ENCODE measurements around the gene COX14.

COX14 gene

GRCh38 chr12:50129290-50129689 is 17.3 kb downstream of the COX14 start:
- H3K27ac ChIP-seq (ENCODE audit: extremely low read depth, low read depth, low read length) = no peak overlapping the region
- CTCF ChIA-PET = interaction anchor here (1.0 to 3.0 kb wide), 5 partner anchors 10 to 185 kb away, joined by 3 to 21 read pairs (median 7); partner anchors contain the start of gene COX14

GRCh38 chr12:50132505-50133135 is 20.6 kb downstream of the COX14 start:
- POLR2A ChIA-PET = interaction anchor here (0.5 to 1.5 kb wide), 4 partner anchors 21 to 182 kb away, joined by 3 to 9 read pairs (median 4); partner anchors contain the start of gene COX14
- peaks cover 50 to 85% of the 10 kb centered on the region in 2 experiments for H3K36me3 ChIP-seq (ENCODE audit: control insufficient read depth in 2 of 2, insufficient read depth in 1 of 2, low read length in 2 of 2)
- TF ChIP-seq ZNF366 (tag by site-specific recombination; conservative IDR thresholded peaks at IDR 0.05) (no peak), ZNF785 (tag by site-specific recombination; IDR thresholded peaks at IDR 0.05) (no peak), CTCF (tag by site-specific recombination; IDR thresholded peaks at IDR 0.05) (peak; percentile 27; the same call in 1 of the 2 replicates), ZFP41 (tag by site-specific recombination; IDR thresholded peaks at IDR 0.05; ENCODE audit: borderline replicate concordance) (no peak), KLF1 (tag by site-specific recombination; IDR thresholded peaks at IDR 0.05) (no peak), ZNF202 (tag by site-specific recombination; IDR thresholded peaks at IDR 0.05; ENCODE audit: borderline replicate concordance) (no peak), ZNF654 (tag by site-specific recombination; IDR thresholded peaks at IDR 0.05; ENCODE audit: low read depth) (peak; percentile 72)
- CTCF ChIA-PET = interaction anchor here (0.6 to 2.2 kb wide), 28 partner anchors 9 to 1107 kb away, joined by 3 to 20 read pairs (median 4); no protein-coding TSS in a partner anchor
- H3K9me3 ChIP-seq (ENCODE audit: control insufficient read depth, insufficient read depth, low read depth, low read length) = no peaks in the 10 kb centered on the region
- H3K27ac ChIP-seq (ENCODE audit: extremely low read depth, low read depth, low read length) = no peak overlapping the region
- no peaks in the 10 kb centered on the region for H3K4me1 ChIP-seq (ENCODE audit: control insufficient read depth, insufficient read depth, low read length)
- H3K4me3 ChIP-seq (ENCODE audit: low read depth, low read length) = no peak overlapping the region

More at GRCh38 chr12:50129290-50129689, 17.3 kb downstream of the COX14 start:
- H3K4me3 ChIP-seq (ENCODE audit: low read depth, low read length) = no peak overlapping the region
- H3K36me3 ChIP-seq (ENCODE audit: control insufficient read depth in 2 of 2, insufficient read depth in 1 of 2, low read length in 2 of 2) = peaks cover 35 to 65% of the 10 kb centered on the region in 2 experiments
- H3K4me1 ChIP-seq (ENCODE audit: control insufficient read depth, insufficient read depth, low read length) = no peaks in the 10 kb centered on the region
- POLR2A ChIA-PET = interaction anchor here (0.6 to 2.8 kb wide), 3 partner anchors 10 to 17 kb away, joined by 3 to 8 read pairs (median 7); partner anchors contain the start of gene COX14
- TF ChIP-seq ATF2 (tag by site-specific recombination; IDR thresholded peaks at IDR 0.05; ENCODE audit: low read depth) = 0 out of 2 replicates have a peak, but pooled peaks have one; percentile 33
- TF ChIP-seq ZNF704 (tag by site-specific recombination; IDR thresholded peaks at IDR 0.05) = no peak
- no peaks in the 10 kb centered on the region for H3K9me3 ChIP-seq (ENCODE audit: control insufficient read depth, insufficient read depth, low read depth, low read length)

GRCh38 chr12:50142993-50143392 is 31.0 kb downstream of the COX14 start:
- ChIA-PET POLR2A (interaction anchor here (1.0 kb wide), 1 partner anchor 58 kb away, joined by 3 read pairs; no protein-coding TSS in a partner anchor), CTCF (interaction anchor here (0.6 to 1.4 kb wide), 5 partner anchors 11 to 55 kb away, joined by 3 to 6 read pairs (median 3); partner anchors contain the start of genes CERS5 and COX14)
- TF ChIP-seq ZBTB48 (tag by site-specific recombination; IDR thresholded peaks at IDR 0.05) = no peak
- no peak for TF ChIP-seq ZNF768 (tag by site-specific recombination; IDR thresholded peaks at IDR 0.05)
- TF ChIP-seq ZNF670 (tag by site-specific recombination; IDR thresholded peaks at IDR 0.05; ENCODE audit: low read depth) = no peak
- no peak for TF ChIP-seq ZXDB (tag by site-specific recombination; IDR thresholded peaks at IDR 0.05)
- TF ChIP-seq ZNF596 (tag by site-specific recombination; IDR thresholded peaks at IDR 0.05) = no peak
- TF ChIP-seq ZNF248 (tag by site-specific recombination; IDR thresholded peaks at IDR 0.05) = no peak
- TF ChIP-seq KLF10 (tag by site-specific recombination; IDR thresholded peaks at IDR 0.05) = no peak
- TF ChIP-seq GLIS2 (tag by site-specific recombination; IDR thresholded peaks at IDR 0.05) = no peak
- H3K9me3 ChIP-seq (ENCODE audit: control insufficient read depth, insufficient read depth, low read depth, low read length) = no peaks in the 10 kb centered on the region
- peaks cover 35 to 55% of the 10 kb centered on the region in 2 experiments for H3K36me3 ChIP-seq (ENCODE audit: control insufficient read depth in 2 of 2, insufficient read depth in 1 of 2, low read length in 2 of 2)
- H3K4me1 ChIP-seq (ENCODE audit: control insufficient read depth, insufficient read depth, low read length) = peaks cover 6% of the 10 kb centered on the region
- no peak overlapping the region for H3K4me3 ChIP-seq (ENCODE audit: low read depth, low read length)
- no peak overlapping the region for H3K27ac ChIP-seq (ENCODE audit: extremely low read depth, low read depth, low read length)

Data from HEK293 (cell line).